Activated T-helper 2 cell treated with anti-CD3 and anti-CD28 coated beads, Interferon-gamma antibody, Interleukin-2, Interleukin-4, amounts not matched to agents 10 μg/mL and 5 μg/mL and 100 μg/mL, durations not matched to agents 14 hours and 24 hours and 36 hours (primary cell): Measurements from ENCODE around the gene CYP4A11. TPM values are rescaled to one million over a fixed set of nuclear protein-coding genes. Genes with fewer than 3 reads are reported as not detected.
"Not testable (repeated sequence)": the region's sequence is repeated elsewhere in the genome, so short reads cannot be mapped to it uniquely, and the experiment has no call there.

Experiments used
- DNase-seq: peaks from one replicate; pipeline ENCODE4 v3.0.0; 2021; ENCODE audit warnings: low spot score
- H3K27ac Mint-ChIP-seq: one replicate; pipeline ENCODE4 v1.8.0; 2021; ENCODE audit warnings: mixed read lengths
- H3K27me3 Mint-ChIP-seq: one replicate; pipeline ENCODE4 v1.8.0; 2021; ENCODE audit warnings: low read depth, mixed read lengths
- H3K36me3 Mint-ChIP-seq: one replicate; pipeline ENCODE4 v1.8.0; 2021; ENCODE audit warnings: low read depth, mixed read lengths
- H3K4me1 Mint-ChIP-seq: one replicate; pipeline ENCODE4 v1.8.0; 2021; ENCODE audit warnings: low read depth, mixed read lengths
- H3K4me3 Mint-ChIP-seq: one replicate; pipeline ENCODE4 v1.8.0; 2021; ENCODE audit warnings: low read depth, mild to moderate bottlenecking, moderate library complexity, mixed read lengths
- H3K9me3 Mint-ChIP-seq: one replicate; pipeline ENCODE4 v1.8.0; 2021; ENCODE audit warnings: mixed read lengths
- intact Hi-C: fragments of 100-400 bp; cut with micrococcal nuclease; formaldehyde crosslinking; loops from one replicate; pipeline ENCODE4 v1.15.1; 2023
- total RNA-seq: library from RNA; stranded (reverse); gene quantifications from 2 replicates; pipeline ENCODE4 v1.2.3, GENCODE V29; 2022

Gene CYP4A11
- not detected in 2 replicates for total RNA-seq

- no peaks in the 10 kb centered on the region for H3K9me3 Mint-ChIP-seq
- no peaks in the 10 kb centered on the region for H3K4me1 Mint-ChIP-seq
- no peak within 1 kb of the TSS for H3K27ac Mint-ChIP-seq
- peaks cover 2% of the 10 kb centered on the region for H3K27me3 Mint-ChIP-seq
- DNase-seq, result no peak
- H3K4me3 Mint-ChIP-seq, result no peak within 1 kb of the TSS
- no peaks in the 10 kb centered on the region for H3K36me3 Mint-ChIP-seq
- intact Hi-C loops, result no loop called here
These were observed at the start of gene CYP4A11 for GRCh38 chr1:46941135-46941694. TSS of gene CYP4A11 (minus strand) at chr1:46941476. CDS start at chr1:46941433, 43 bp downstream.

GRCh38 chr1:46990541-46990940, 49.3 kb upstream of the CYP4A11 start:
- H3K27me3 Mint-ChIP-seq, DNase-seq, H3K4me3 Mint-ChIP-seq, H3K4me1 Mint-ChIP-seq, H3K36me3 Mint-ChIP-seq, H3K27ac Mint-ChIP-seq, intact Hi-C loops, H3K9me3 Mint-ChIP-seq: not testable (repeated sequence)

- no peaks in the 10 kb centered on the region for H3K4me1 Mint-ChIP-seq
- no peak overlapping the region for H3K4me3 Mint-ChIP-seq
- DNase-seq, result no peak
- H3K36me3 Mint-ChIP-seq, result no peaks in the 10 kb centered on the region
- no peak overlapping the region for H3K27ac Mint-ChIP-seq
- intact Hi-C loops, result no loop called here
- H3K9me3 Mint-ChIP-seq, result no peaks in the 10 kb centered on the region
- H3K27me3 Mint-ChIP-seq, result peaks cover 9% of the 10 kb centered on the region
These were observed 42.7 kb upstream of the CYP4A11 start for GRCh38 chr1:46983830-46984586.

- no peaks in the 10 kb centered on the region for H3K9me3 Mint-ChIP-seq
- H3K4me3 Mint-ChIP-seq, result no peak overlapping the region
- intact Hi-C loops, result no loop called here
- no peaks in the 10 kb centered on the region for H3K4me1 Mint-ChIP-seq
- H3K27ac Mint-ChIP-seq, result no peak overlapping the region
- no peak for DNase-seq
- no peaks in the 10 kb centered on the region for H3K36me3 Mint-ChIP-seq
- peaks cover 8% of the 10 kb centered on the region for H3K27me3 Mint-ChIP-seq
These were observed 42.0 kb upstream of the CYP4A11 start for GRCh38 chr1:46983166-46983829.

- Mint-ChIP-seq H3K4me1 (no peaks in the 10 kb centered on the region), H3K27ac (no peak overlapping the region), H3K36me3 (no peaks in the 10 kb centered on the region), H3K27me3 (peaks cover 14% of the 10 kb centered on the region), H3K4me3 (no peak overlapping the region), H3K9me3 (no peaks in the 10 kb centered on the region)
- intact Hi-C loops, result no loop called here
- no peak for DNase-seq
These were observed 27.8 kb upstream of the CYP4A11 start for GRCh38 chr1:46969014-46969619.

GRCh38 chr1:46962272-46962671, 21.0 kb upstream of the CYP4A11 start:
- DNase-seq, H3K4me1 Mint-ChIP-seq, H3K27ac Mint-ChIP-seq, H3K36me3 Mint-ChIP-seq, intact Hi-C loops, H3K4me3 Mint-ChIP-seq, H3K27me3 Mint-ChIP-seq, H3K9me3 Mint-ChIP-seq: not testable (repeated sequence)

GRCh38 chr1:46961066-46961758, 19.9 kb upstream of the CYP4A11 start:
- DNase-seq, result no peak
- no peak overlapping the region for H3K27ac Mint-ChIP-seq
- peaks cover 2% of the 10 kb centered on the region for H3K27me3 Mint-ChIP-seq
- H3K4me3 Mint-ChIP-seq, result no peak overlapping the region
- no peaks in the 10 kb centered on the region for H3K36me3 Mint-ChIP-seq
- intact Hi-C loops, result no loop called here
- no peaks in the 10 kb centered on the region for H3K4me1 Mint-ChIP-seq
- H3K9me3 Mint-ChIP-seq, result no peaks in the 10 kb centered on the region

- Mint-ChIP-seq H3K36me3 (no peaks in the 10 kb centered on the region), H3K27ac (no peak overlapping the region), H3K4me1 (no peaks in the 10 kb centered on the region), H3K27me3 (peaks cover 2% of the 10 kb centered on the region), H3K9me3 (no peaks in the 10 kb centered on the region), H3K4me3 (no peak overlapping the region)
- intact Hi-C loops, result no loop called here
- DNase-seq, result no peak
These were observed 19.0 kb upstream of the CYP4A11 start for GRCh38 chr1:46960250-46960649.

- DNase-seq, H3K9me3 Mint-ChIP-seq, H3K4me3 Mint-ChIP-seq, H3K36me3 Mint-ChIP-seq, H3K27me3 Mint-ChIP-seq, H3K4me1 Mint-ChIP-seq, H3K27ac Mint-ChIP-seq, intact Hi-C loops: not testable (repeated sequence)
These were observed 13.8 kb upstream of the CYP4A11 start for GRCh38 chr1:46955116-46955515.

GRCh38 chr1:46953847-46954246, 12.6 kb upstream of the CYP4A11 start:
- intact Hi-C loops, DNase-seq, H3K4me3 Mint-ChIP-seq, H3K27ac Mint-ChIP-seq, H3K36me3 Mint-ChIP-seq, H3K27me3 Mint-ChIP-seq, H3K4me1 Mint-ChIP-seq, H3K9me3 Mint-ChIP-seq: not testable (repeated sequence)

- DNase-seq, H3K27me3 Mint-ChIP-seq, intact Hi-C loops, H3K4me3 Mint-ChIP-seq, H3K4me1 Mint-ChIP-seq, H3K36me3 Mint-ChIP-seq, H3K27ac Mint-ChIP-seq, H3K9me3 Mint-ChIP-seq: not testable (repeated sequence)
These were observed 8.1 kb upstream of the CYP4A11 start for GRCh38 chr1:46949417-46949666.

- no peaks in the 10 kb centered on the region for H3K9me3 Mint-ChIP-seq
- no peaks in the 10 kb centered on the region for H3K36me3 Mint-ChIP-seq
- H3K4me3 Mint-ChIP-seq, result no peak overlapping the region
- H3K27me3 Mint-ChIP-seq, result peaks cover 6% of the 10 kb centered on the region
- DNase-seq, result no peak
- intact Hi-C loops, result no loop called here
- no peak overlapping the region for H3K27ac Mint-ChIP-seq
- peaks cover 7% of the 10 kb centered on the region for H3K4me1 Mint-ChIP-seq
These were observed 7.5 kb upstream of the CYP4A11 start for GRCh38 chr1:46948629-46949416.
